CD4-positive, alpha-beta T cell (primary cell): Measurements from ENCODE around the gene FKBP4. TPM values are rescaled to one million over a fixed set of nuclear protein-coding genes. Genes with fewer than 3 reads are reported as not detected.
"Not testable (repeated sequence)": the region's sequence is repeated elsewhere in the genome, so short reads cannot be mapped to it uniquely, and the experiment has no call there.

Source experiments
- ATAC-seq: fragments of 200-7000 bp; cut with Tn5 transposase; one replicate; pipeline ENCODE4 v1.10.0; 2022; ENCODE audit warnings: mild to moderate bottlenecking; ENCODE audit not compliant: poor library complexity
- CTCF ChIA-PET: fragments of 350-600 bp; sonication (Branson Sonifier 250); formaldehyde crosslinking; loops from one replicate; lab custom pipeline; 2021; ENCODE audit warnings: antibody characterized with exemption, inconsistent platforms; lab: Charles Lee
- POLR2A ChIA-PET: fragments of 350-600 bp; sonication (Branson Sonifier 250); formaldehyde crosslinking; loops from one replicate; lab custom pipeline; 2021; ENCODE audit warnings: antibody characterized with exemption, inconsistent platforms; lab: Charles Lee
- DNase-seq, 14 experiments: peaks; one replicate each; pipeline ENCODE4 v3.0.0-alpha.2; 2013 to 2020; ENCODE audit warnings: mixed read lengths in 2 of 14
- H3K27ac ChIP-seq, 2 donors: one replicate each; pipeline versions ENCODE4 v1.5.1 to v1.7.0; 2013; ENCODE audit warnings: low read length in 2 of 2, low read depth in 1 of 2, mild to moderate bottlenecking in 1 of 2
- H3K27me3 ChIP-seq, 2 experiments: 1 replicate in 1 of 2; 2 replicates in 1 of 2; pipeline versions ENCODE4 v1.6.1 to v1.7.0; 2013; ENCODE audit warnings: low read length in 2 of 2, control low read depth in 1 of 2, mild to moderate bottlenecking in 1 of 2, moderate library complexity in 1 of 2; ENCODE audit not compliant: insufficient read depth in 2 of 2, control insufficient read depth in 1 of 2
- H3K36me3 ChIP-seq: one replicate; pipeline ENCODE4 v1.6.1; 2013; ENCODE audit warnings: low read length, control low read depth; ENCODE audit not compliant: insufficient read depth
- H3K4me1 ChIP-seq: one replicate; pipeline ENCODE4 v1.6.1; 2013; ENCODE audit warnings: low read length, control low read depth; ENCODE audit not compliant: insufficient read depth
- H3K4me3 ChIP-seq: one replicate; pipeline ENCODE4 v1.5.1; 2013; ENCODE audit warnings: mild to moderate bottlenecking, low read length, moderate library complexity
- H3K9me3 ChIP-seq, 2 experiments: 1 replicate in 1 of 2; 2 replicates in 1 of 2; pipeline versions ENCODE4 v1.6.1 to v1.7.0; 2013; ENCODE audit warnings: low read length in 2 of 2, mild to moderate bottlenecking in 2 of 2, control low read depth in 1 of 2, moderate library complexity in 1 of 2; ENCODE audit not compliant: control insufficient read depth in 1 of 2, insufficient read depth in 1 of 2
- H3K27ac Mint-ChIP-seq: one replicate; pipeline ENCODE4 v1.8.0; 2020; ENCODE audit warnings: mixed read lengths
- H3K27me3 Mint-ChIP-seq: one replicate; pipeline ENCODE4 v1.8.0; 2021; ENCODE audit warnings: mixed read lengths
- H3K36me3 Mint-ChIP-seq: one replicate; pipeline ENCODE4 v1.8.0; 2021; ENCODE audit warnings: low read depth, mixed read lengths
- H3K4me1 Mint-ChIP-seq: one replicate; pipeline ENCODE4 v1.8.0; 2021; ENCODE audit warnings: low read depth, mixed read lengths
- H3K4me3 Mint-ChIP-seq: one replicate; pipeline ENCODE4 v1.8.0; 2020; ENCODE audit warnings: mild to moderate bottlenecking, mixed read lengths
- H3K9me3 Mint-ChIP-seq: one replicate; pipeline ENCODE4 v1.8.0; 2020; ENCODE audit warnings: mixed read lengths
- intact Hi-C, 2 experiments: fragments of 100-400 bp; cut with DNase I in 1 of 2; cut with micrococcal nuclease in 1 of 2; formaldehyde crosslinking; loops; one replicate each; pipeline versions ENCODE4 v1.15.1 to v1.9.0; 2023 to 2025; cut with DNase I, micrococcal nuclease
- total RNA-seq, 174 experiments: library from RNA in 2 of 174; stranded (reverse) in 2 of 174; gene quantifications; one replicate each; pipeline ENCODE4 v1.2.3 and lab custom pipeline; 2021 to 2026
- TF ChIP-seq, protein P1 (sequence below): fragments of 200-600 bp; IDR thresholded peaks from one replicate; pipeline ENCODE4 v1.8.0; 2022; ENCODE audit warnings: antibody characterized with exemption, mild to moderate bottlenecking

Gene FKBP4
- total RNA-seq, 2 experiments from 2014 or later = 35.7 to 40.3 TPM

DNA sequence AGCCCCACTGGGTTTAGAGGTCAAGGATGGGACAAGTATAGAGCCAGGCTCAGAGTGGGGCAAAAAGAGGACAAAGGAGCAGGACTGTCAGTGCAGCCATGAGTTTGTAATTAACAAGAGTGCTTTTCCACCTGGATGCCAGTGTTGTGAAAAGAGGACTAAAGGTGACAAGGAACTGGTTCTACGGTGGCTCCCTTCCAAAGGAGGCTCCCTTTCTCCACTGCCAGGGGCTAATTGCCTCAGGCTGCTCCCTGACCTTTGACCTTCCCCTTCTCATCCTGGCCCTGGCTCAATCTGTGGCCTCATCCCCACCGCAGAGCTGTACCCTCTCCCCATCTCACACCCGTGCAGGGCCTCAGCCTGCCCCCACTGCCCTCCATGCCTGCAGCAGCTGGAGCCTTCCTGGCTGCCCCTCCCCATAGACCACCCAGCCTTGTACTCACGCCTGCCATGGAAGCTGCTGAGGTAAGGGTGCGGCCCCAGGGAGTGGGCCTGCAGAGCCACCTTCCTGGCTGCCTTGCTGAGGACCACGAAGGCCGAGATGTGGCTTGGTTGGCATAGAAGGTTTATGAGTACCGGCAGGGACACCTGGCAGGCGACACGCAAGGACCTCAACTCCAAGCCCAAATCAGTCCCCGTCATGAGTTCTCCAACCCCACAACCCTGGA lies 24.8 kb upstream of the FKBP4 start:
- ATAC-seq = no peak
- Histone ChIP-seq H3K27ac (no peak overlapping the region), H3K9me3 (peaks cover 0 to 4% of the 10 kb centered on the region in 2 experiments), H3K4me3 (no peak overlapping the region), H3K4me1 (no peaks in the 10 kb centered on the region), H3K27me3 (no peaks in the 10 kb centered on the region), H3K36me3 (no peaks in the 10 kb centered on the region)
- TF ChIP-seq, protein P1, sequence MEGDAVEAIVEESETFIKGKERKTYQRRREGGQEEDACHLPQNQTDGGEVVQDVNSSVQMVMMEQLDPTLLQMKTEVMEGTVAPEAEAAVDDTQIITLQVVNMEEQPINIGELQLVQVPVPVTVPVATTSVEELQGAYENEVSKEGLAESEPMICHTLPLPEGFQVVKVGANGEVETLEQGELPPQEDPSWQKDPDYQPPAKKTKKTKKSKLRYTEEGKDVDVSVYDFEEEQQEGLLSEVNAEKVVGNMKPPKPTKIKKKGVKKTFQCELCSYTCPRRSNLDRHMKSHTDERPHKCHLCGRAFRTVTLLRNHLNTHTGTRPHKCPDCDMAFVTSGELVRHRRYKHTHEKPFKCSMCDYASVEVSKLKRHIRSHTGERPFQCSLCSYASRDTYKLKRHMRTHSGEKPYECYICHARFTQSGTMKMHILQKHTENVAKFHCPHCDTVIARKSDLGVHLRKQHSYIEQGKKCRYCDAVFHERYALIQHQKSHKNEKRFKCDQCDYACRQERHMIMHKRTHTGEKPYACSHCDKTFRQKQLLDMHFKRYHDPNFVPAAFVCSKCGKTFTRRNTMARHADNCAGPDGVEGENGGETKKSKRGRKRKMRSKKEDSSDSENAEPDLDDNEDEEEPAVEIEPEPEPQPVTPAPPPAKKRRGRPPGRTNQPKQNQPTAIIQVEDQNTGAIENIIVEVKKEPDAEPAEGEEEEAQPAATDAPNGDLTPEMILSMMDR = no peak
- Mint-ChIP-seq H3K4me1 (no peaks in the 10 kb centered on the region), H3K9me3 (no peaks in the 10 kb centered on the region), H3K27me3 (no peaks in the 10 kb centered on the region), H3K36me3 (no peaks in the 10 kb centered on the region), H3K4me3 (no peak overlapping the region), H3K27ac (no peak overlapping the region)
- DNase-seq = no peak
- POLR2A ChIA-PET = no interaction called here
- intact Hi-C loops = no loop called here
- CTCF ChIA-PET = no interaction called here

DNA sequence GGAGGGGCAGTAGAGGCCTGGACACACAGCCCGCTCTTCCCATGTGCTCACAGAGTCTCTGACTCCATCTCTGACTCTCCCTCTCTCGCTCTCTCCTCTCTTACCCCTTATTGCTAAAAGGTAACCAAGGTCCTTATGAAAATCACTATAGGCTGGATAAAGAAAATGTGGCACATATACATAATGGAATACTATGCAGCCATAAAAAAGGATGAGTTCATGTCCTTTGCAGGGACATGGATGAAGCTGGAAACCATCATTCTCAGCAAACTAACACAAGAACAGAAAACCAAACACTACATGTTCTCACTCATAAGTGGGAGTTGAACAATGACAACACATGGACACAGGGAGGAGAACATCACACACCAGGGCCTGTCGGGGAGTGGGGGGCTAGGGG lies 24.2 kb upstream of the FKBP4 start:
- intact Hi-C loops, H3K4me3 Mint-ChIP-seq, POLR2A ChIA-PET, H3K9me3 Mint-ChIP-seq, H3K36me3 ChIP-seq, H3K4me1 ChIP-seq, DNase-seq, H3K4me3 ChIP-seq, H3K9me3 ChIP-seq, H3K36me3 Mint-ChIP-seq, H3K27ac ChIP-seq, H3K27me3 Mint-ChIP-seq, CTCF ChIA-PET, H3K4me1 Mint-ChIP-seq, H3K27ac Mint-ChIP-seq, ATAC-seq, H3K27me3 ChIP-seq: not testable (repeated sequence)

DNA sequence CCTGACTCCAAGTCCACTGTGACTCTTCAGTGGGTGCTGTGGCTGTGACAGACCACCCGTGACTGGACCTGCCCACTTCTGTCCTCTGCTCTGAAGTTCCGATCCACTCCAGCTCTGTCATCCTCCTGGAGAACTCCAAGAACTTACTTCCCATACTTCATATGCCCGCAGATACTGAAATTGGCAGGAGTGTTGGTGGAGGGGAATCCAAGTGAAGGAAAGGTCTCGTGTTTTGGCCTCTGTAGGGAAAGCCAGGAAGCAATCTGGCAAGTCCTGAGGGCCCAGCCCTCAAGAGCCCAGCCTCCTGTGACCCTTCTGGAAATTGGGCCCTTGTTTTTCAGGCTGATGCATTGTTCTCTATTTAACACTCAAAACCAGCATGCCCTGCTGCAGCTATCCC lies 22.4 kb upstream of the FKBP4 start:
- Mint-ChIP-seq H3K27ac (no peak overlapping the region), H3K36me3 (no peaks in the 10 kb centered on the region), H3K9me3 (no peaks in the 10 kb centered on the region), H3K4me3 (no peak overlapping the region), H3K27me3 (no peaks in the 10 kb centered on the region), H3K4me1 (no peaks in the 10 kb centered on the region)
- TF ChIP-seq, protein P1 = no peak
- no peaks in the 10 kb centered on the region for H3K27me3 ChIP-seq
- ATAC-seq (no peak), DNase-seq (no peak)
- no peak overlapping the region for H3K27ac ChIP-seq
- no peaks in the 10 kb centered on the region for H3K4me1 ChIP-seq
- H3K36me3 ChIP-seq = no peaks in the 10 kb centered on the region
- intact Hi-C loops = no loop called here
- POLR2A ChIA-PET = no interaction called here
- CTCF ChIA-PET = no interaction called here
- no peak overlapping the region for H3K4me3 ChIP-seq
- H3K9me3 ChIP-seq = peaks cover 0 to 4% of the 10 kb centered on the region in 2 experiments
